HL-60 (cell line): ENCODE results near the gene HNRNPA0.

Experiments
- CTCF ChIP-seq: IDR thresholded peaks from one replicate; pipeline ENCODE4 v1.5.1; 2011; ENCODE audit warnings: low read length, control low read depth, inconsistent platforms; ENCODE audit not compliant: insufficient read depth
- GABPA ChIP-seq: IDR thresholded peaks from 2 replicates; pipeline ENCODE4 v1.6.1; 2012; ENCODE audit warnings: low read depth
- POLR2AphosphoS5 ChIP-seq: IDR thresholded peaks from 2 replicates; pipeline ENCODE4 v1.6.1; 2012; ENCODE audit warnings: low read depth
- SPI1 ChIP-seq: IDR thresholded peaks from 2 replicates; pipeline ENCODE4 v1.6.1; 2012; ENCODE audit warnings: low read depth, mild to moderate bottlenecking, borderline replicate concordance

GRCh38 chr5:137736496-137736895, 17.7 kb downstream of the HNRNPA0 start:
- TF ChIP-seq CTCF = no peak
- no peak for TF ChIP-seq GABPA
- no peak for TF ChIP-seq POLR2AphosphoS5
- TF ChIP-seq SPI1 = no peak
